ENCODE data around the gene VPS4B.

- TF ChIP-seq CTCF (IDR thresholded peaks at IDR 0.05; ENCODE audit: low read length) (no peak), EZH2 (optimal IDR thresholded peaks at IDR 0.05; ENCODE audit: low read depth, low read length) (no peak)
Measured at GRCh38 chr18:63412953-63413352, 9.3 kb downstream of the VPS4B start.

Measured in MM.1S (cell line).